ENCODE results near the gene SCAF4.

The SCAF4 gene

GRCh38 chr21:31710586-31710985, 21.3 kb downstream of the SCAF4 start:
- no peak for DNase-seq

- no peak for DNase-seq
Observed at GRCh38 chr21:31708541-31708940, 23.4 kb downstream of the SCAF4 start.

GRCh38 chr21:31707499-31707898, 24.4 kb downstream of the SCAF4 start:
- no peak for DNase-seq

- DNase-seq, result no peak
Observed at GRCh38 chr21:31706562-31706961, 25.4 kb downstream of the SCAF4 start.

GRCh38 chr21:31700040-31700439, 31.9 kb downstream of the SCAF4 start:
- DNase-seq, result no peak

GRCh38 chr21:31698461-31698860, 33.5 kb downstream of the SCAF4 start:
- DNase-seq, result no peak

GRCh38 chr21:31696424-31696823, 35.5 kb downstream of the SCAF4 start:
- DNase-seq, result no peak

- no peak for DNase-seq
Observed at GRCh38 chr21:31693222-31693621, 38.7 kb downstream of the SCAF4 start.

- DNase-seq, result no peak
Observed at GRCh38 chr21:31688603-31689368, 43.1 kb downstream of the SCAF4 start.

- no peak for DNase-seq
Observed at GRCh38 chr21:31687108-31687507, 44.8 kb downstream of the SCAF4 start.

- no peak for DNase-seq
Observed at GRCh38 chr21:31686272-31686915, 45.5 kb downstream of the SCAF4 start.

- DNase-seq, result no peak
Observed at GRCh38 chr21:31684918-31685317, 47.0 kb downstream of the SCAF4 start.

GRCh38 chr21:31683029-31683428, 48.9 kb downstream of the SCAF4 start:
- no peak for DNase-seq

GRCh38 chr21:31682620-31683019, 49.3 kb downstream of the SCAF4 start:
- no peak for DNase-seq

GRCh38 chr21:31678478-31678877, 53.4 kb downstream of the SCAF4 start:
- DNase-seq, result no peak

- DNase-seq, result no peak
Observed at GRCh38 chr21:31677047-31677446, 54.9 kb downstream of the SCAF4 start.

- DNase-seq, result no peak
Observed at GRCh38 chr21:31675960-31676359, 56.0 kb downstream of the SCAF4 start.

- DNase-seq, result no peak
Observed at GRCh38 chr21:31675318-31675717, 56.6 kb downstream of the SCAF4 start.

- DNase-seq, result no peak
Observed at GRCh38 chr21:31673321-31673912, 58.5 kb downstream of the SCAF4 start.

- DNase-seq, result no peak
Observed at GRCh38 chr21:31671931-31672330, 60.0 kb downstream of the SCAF4 start.

GRCh38 chr21:31671146-31671716, 60.7 kb downstream of the SCAF4 start:
- DNase-seq, result no peak

- DNase-seq, result no peak
Observed at GRCh38 chr21:31670070-31670469, 61.8 kb downstream of the SCAF4 start.

- peak; percentile 60 for DNase-seq
Observed at GRCh38 chr21:31668651-31669491, 63.0 kb downstream of the SCAF4 start.
